Brain microvascular endothelial cell (primary cell): ENCODE measurements around the gene ANO8.

Experiments used
- DNase-seq: peaks from one replicate; pipeline ENCODE4 v3.0.0-alpha.2; 2020
- H3K27ac ChIP-seq: fragments of 250-450 bp; sonication (Bioruptor Pico); 2 replicates; pipeline ENCODE4 v1.5.1; 2020; ENCODE audit warnings: mild to moderate bottlenecking, moderate library complexity
- H3K27me3 ChIP-seq: fragments of 250-450 bp; sonication (Bioruptor Pico); replicated peaks from 2 replicates; pipeline ENCODE4 v1.5.1; 2020; ENCODE audit warnings: mild to moderate bottlenecking
- H3K36me3 ChIP-seq: fragments of 250-450 bp; sonication (Bioruptor Pico); replicated peaks from 2 replicates; pipeline ENCODE4 v1.5.1; 2020; ENCODE audit warnings: mild to moderate bottlenecking
- H3K4me3 ChIP-seq: 2 replicates; pipeline ENCODE4 v1.5.1; 2011; ENCODE audit warnings: low read depth, mild to moderate bottlenecking, control low read depth, low read length, moderate library complexity
- in situ Hi-C: cut with HindIII; loops from 2 replicates; pipeline ENCODE4 v1.10.0; 2017; ENCODE audit warnings: low sequenced_read_pairs, low pct_ligation_motif_present
- TF ChIP-seq, protein P1 (sequence below): IDR thresholded peaks from 2 replicates; pipeline ENCODE4 v1.5.1; 2011; ENCODE audit warnings: low read depth, mild to moderate bottlenecking, moderate library complexity, low read length, control low read depth, inconsistent platforms; ENCODE audit errors: missing control alignments

Gene ANO8

DNA sequence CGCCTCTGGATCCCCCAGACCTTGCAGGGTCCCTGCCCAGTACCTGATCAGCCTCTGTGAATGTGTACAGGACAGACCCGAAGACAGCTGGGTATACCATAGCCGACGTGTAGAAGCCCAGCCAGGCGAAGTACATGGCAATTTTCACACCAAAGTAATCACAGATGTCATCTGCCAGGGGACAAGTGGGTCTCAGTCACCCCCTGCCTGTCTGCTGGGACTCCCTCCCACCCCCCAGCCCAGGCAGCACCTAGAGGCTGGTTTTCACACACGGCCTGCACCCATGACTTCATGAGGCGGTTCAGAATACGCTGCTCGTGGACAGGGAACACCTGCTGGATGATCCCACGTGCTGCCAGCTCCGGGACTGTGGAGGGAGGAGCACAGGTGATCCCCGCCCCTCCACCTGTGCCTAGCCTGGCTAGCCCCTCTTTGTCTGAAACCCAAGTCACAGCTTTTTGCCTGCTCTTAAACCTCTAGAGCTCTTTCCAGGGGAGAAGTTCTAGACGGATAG lies 3.6 kb downstream of the ANO8 start:
- H3K27me3 ChIP-seq = no peaks in the 10 kb centered on the region
- H3K27ac ChIP-seq = no peak overlapping the region
- DNase-seq = no peak
- peaks cover 4% of the 10 kb centered on the region for H3K36me3 ChIP-seq
- TF ChIP-seq, protein P1, sequence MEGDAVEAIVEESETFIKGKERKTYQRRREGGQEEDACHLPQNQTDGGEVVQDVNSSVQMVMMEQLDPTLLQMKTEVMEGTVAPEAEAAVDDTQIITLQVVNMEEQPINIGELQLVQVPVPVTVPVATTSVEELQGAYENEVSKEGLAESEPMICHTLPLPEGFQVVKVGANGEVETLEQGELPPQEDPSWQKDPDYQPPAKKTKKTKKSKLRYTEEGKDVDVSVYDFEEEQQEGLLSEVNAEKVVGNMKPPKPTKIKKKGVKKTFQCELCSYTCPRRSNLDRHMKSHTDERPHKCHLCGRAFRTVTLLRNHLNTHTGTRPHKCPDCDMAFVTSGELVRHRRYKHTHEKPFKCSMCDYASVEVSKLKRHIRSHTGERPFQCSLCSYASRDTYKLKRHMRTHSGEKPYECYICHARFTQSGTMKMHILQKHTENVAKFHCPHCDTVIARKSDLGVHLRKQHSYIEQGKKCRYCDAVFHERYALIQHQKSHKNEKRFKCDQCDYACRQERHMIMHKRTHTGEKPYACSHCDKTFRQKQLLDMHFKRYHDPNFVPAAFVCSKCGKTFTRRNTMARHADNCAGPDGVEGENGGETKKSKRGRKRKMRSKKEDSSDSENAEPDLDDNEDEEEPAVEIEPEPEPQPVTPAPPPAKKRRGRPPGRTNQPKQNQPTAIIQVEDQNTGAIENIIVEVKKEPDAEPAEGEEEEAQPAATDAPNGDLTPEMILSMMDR = no peak
- no peak overlapping the region for H3K4me3 ChIP-seq
- in situ Hi-C loops = no loop called here

DNA sequence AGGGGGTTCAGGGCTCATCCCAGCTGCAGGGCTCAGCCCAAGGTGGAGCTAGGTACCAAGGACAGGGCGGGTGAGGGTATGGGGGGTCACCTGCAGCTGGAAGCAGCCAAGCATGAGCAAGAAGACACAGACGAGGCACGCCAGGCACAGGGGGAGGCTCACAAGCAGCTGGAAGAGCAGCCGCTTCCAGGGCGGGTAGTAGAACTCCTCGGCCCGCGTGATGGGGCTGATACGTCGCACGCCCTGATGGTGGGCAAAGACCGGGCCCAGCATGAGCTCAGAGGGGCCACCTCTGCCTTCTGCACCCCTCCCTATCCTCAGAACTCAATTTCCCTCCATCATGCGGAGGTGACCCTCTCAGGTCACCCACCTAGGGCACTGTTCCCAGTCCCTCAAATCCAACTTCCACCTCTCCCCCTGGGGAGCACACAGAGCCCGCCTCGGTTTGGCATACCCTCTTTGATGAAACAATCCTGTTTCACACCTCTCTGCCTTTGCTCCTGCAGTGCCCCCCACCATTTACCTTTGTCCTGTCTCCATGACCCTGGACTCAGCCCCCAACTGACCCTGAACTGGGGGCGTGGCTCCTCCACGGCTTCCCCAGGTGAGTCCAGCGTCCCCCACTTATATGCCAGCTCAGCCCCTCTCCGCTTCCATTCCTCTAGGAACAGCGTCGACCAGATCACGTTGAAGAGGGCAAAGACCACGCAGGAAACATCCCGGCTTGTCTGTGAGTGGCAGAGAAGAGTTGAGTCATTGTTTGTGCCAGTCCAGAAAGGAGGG lies 4.2 kb downstream of the ANO8 start:
- H3K36me3 ChIP-seq = peaks cover 4% of the 10 kb centered on the region
- H3K4me3 ChIP-seq = no peak overlapping the region
- in situ Hi-C loops = no loop called here
- no peak for DNase-seq
- no peaks in the 10 kb centered on the region for H3K27me3 ChIP-seq
- TF ChIP-seq, protein P1 = no peak
- no peak overlapping the region for H3K27ac ChIP-seq

GRCh38 chr19:17329366-17330261 lies 5.0 kb downstream of the ANO8 start:
- Histone ChIP-seq H3K36me3 (peaks cover 4% of the 10 kb centered on the region), H3K27ac (no peak overlapping the region), H3K4me3 (no peak overlapping the region), H3K27me3 (no peaks in the 10 kb centered on the region)
- in situ Hi-C loops = no loop called here
- DNase-seq = no peak
- TF ChIP-seq, protein P1 = no peak

GRCh38 chr19:17328517-17329365 lies 5.9 kb downstream of the ANO8 start:
- no peaks in the 10 kb centered on the region for H3K27me3 ChIP-seq
- no peak for DNase-seq
- in situ Hi-C loops = no loop called here
- peaks cover 4% of the 10 kb centered on the region for H3K36me3 ChIP-seq
- H3K4me3 ChIP-seq = no peak overlapping the region
- no peak overlapping the region for H3K27ac ChIP-seq
- TF ChIP-seq, protein P1 = no peak

DNA sequence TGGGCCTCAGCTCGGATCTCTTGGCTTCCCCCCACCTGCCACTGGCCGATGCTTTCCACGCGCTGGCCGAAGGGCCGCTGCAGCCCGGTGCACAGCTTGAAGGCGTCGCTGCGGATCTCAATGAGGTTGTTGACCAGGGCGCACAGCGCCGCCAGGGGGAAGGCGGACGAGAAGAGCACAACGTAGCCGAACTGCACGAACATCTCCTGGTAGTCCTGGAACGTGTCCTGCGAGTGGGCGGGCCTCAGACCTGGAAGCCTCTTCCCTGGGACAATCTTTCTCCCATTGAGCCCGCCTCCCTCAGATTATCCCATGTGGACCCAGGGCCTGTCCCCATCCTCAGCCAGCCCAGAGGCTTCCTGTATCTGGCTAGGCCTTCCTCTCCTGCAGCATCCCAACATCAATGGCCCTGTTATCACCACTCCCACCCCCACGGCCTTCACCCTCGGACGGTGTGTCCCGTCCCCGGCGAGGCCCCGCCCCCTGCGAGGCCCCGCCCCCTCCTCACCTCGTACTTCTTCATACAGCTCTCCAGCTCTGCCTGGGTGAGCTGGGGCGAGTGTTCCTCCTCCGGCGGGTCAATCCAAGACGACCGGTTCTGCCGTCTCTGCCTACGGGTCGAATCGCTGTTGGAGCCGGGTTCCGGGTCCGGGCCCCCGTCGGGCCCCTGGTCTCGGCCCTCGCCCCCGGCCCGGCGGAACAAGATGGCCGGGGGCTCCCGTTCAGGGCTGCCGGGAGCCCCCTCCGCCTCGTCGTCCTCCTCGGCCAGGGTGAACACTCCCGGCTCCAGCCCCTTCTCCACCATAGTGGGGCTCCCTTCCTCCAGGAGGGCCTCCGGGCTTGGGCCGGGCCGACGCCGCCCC lies 6.8 kb downstream of the ANO8 start:
- TF ChIP-seq, protein P1 = peak; percentile 17
- Histone ChIP-seq H3K27me3 (no peaks in the 10 kb centered on the region), H3K36me3 (no peaks in the 10 kb centered on the region), H3K4me3 (no peak overlapping the region), H3K27ac (no peak overlapping the region)
- no peak for DNase-seq
- in situ Hi-C loops = no loop called here
